Fibroblast of gingiva (primary cell): ENCODE data around the gene WDCP.
"Not testable (repeated sequence)": the region's sequence is repeated elsewhere in the genome, so short reads cannot be mapped to it uniquely, and the experiment has no call there.

Experiments
- DNase-seq: peaks from one replicate; pipeline ENCODE4 v3.0.0-alpha.2; 2011; ENCODE audit warnings: low read depth

WDCP gene

GRCh38 chr2:24046930-24047702, at the start of gene WDCP:
Gene WDCP, minus strand, starts transcription at chr2:24047391. Its CDS starts 7,897 bp downstream, at chr2:24039494.
- peak; percentile 98 for DNase-seq

GRCh38 chr2:24095171-24095677, 48.0 kb upstream of the WDCP start:
- DNase-seq = not testable (repeated sequence)

GRCh38 chr2:24093270-24093669, 46.1 kb upstream of the WDCP start:
- not testable (repeated sequence) for DNase-seq

- no peak for DNase-seq
Measured at GRCh38 chr2:24088821-24089359, 41.7 kb upstream of the WDCP start.

GRCh38 chr2:24087032-24087431, 39.8 kb upstream of the WDCP start:
- no peak for DNase-seq

GRCh38 chr2:24086241-24086640, 39.0 kb upstream of the WDCP start:
- DNase-seq = no peak

GRCh38 chr2:24085200-24085489, 38.0 kb upstream of the WDCP start:
- no peak for DNase-seq

- peak; percentile 87 for DNase-seq
Measured at GRCh38 chr2:24084386-24085199, 37.4 kb upstream of the WDCP start, which contains the start of gene TP53I3. Gene TP53I3, minus strand, starts transcription at chr2:24084834. Its CDS starts 508 bp downstream, at chr2:24084326.

GRCh38 chr2:24083567-24084385, 36.6 kb upstream of the WDCP start:
- DNase-seq = peak; percentile 79

GRCh38 chr2:24082787-24083566, 35.8 kb upstream of the WDCP start:
- DNase-seq = no peak

GRCh38 chr2:24080701-24081100, 33.5 kb upstream of the WDCP start:
- DNase-seq = peak; percentile 60

GRCh38 chr2:24077879-24078278, 30.7 kb upstream of the WDCP start:
- no peak for DNase-seq

GRCh38 chr2:24077535-24077877, 30.3 kb upstream of the WDCP start:
- peak; percentile 7 for DNase-seq

- peak; percentile 11 for DNase-seq
Measured at GRCh38 chr2:24076849-24077534, 29.8 kb upstream of the WDCP start.

- peak; percentile 97 for DNase-seq
Measured at GRCh38 chr2:24075915-24076848, 29.0 kb upstream of the WDCP start, which contains the start of gene SF3B6. Gene SF3B6, minus strand, starts transcription at chr2:24076326. Its CDS starts 97 bp downstream, at chr2:24076229.

GRCh38 chr2:24075259-24075658, 28.1 kb upstream of the WDCP start:
- DNase-seq = no peak

- DNase-seq = no peak
Measured at GRCh38 chr2:24073816-24074215, 26.6 kb upstream of the WDCP start.

- no peak for DNase-seq
Measured at GRCh38 chr2:24072259-24072658, 25.1 kb upstream of the WDCP start.

GRCh38 chr2:24065341-24065740, 18.1 kb upstream of the WDCP start:
- no peak for DNase-seq
